GM12878 (cell line): ENCODE measurements around the gene RAC3. TPM values are rescaled to one million over a fixed set of nuclear protein-coding genes. Genes with fewer than 3 reads are reported as not detected.

Experiments used
- ATAC-seq: fragments of 200-7000 bp; cut with Tn5 transposase; 3 replicates; pipeline ENCODE4 v1.9.1; 2020; ENCODE audit warnings: mild to moderate bottlenecking, moderate library complexity
- BruUV-seq: library from RNA; stranded (reverse); fragments of 400-500 nt; replicated peaks from 2 replicates; lab custom pipeline; 2021; lab: Mats Ljungman, UMichigan
- CTCF ChIA-PET: fragments of 300-600 bp; sonication (Branson Sonifier 250); formaldehyde crosslinking; extraction: SDS; loops from one replicate; lab custom pipeline; 2021; ENCODE audit warnings: inconsistent platforms; lab: Yijun Ruan, JAX
- POLR2A ChIA-PET: fragments of 350-600 bp; formaldehyde crosslinking; extraction: SDS; loops from one replicate; lab custom pipeline; 2021; ENCODE audit warnings: inconsistent platforms; lab: Charles Lee
- RAD21 ChIA-PET: fragments of 300-600 bp; sonication (Branson Sonifier 250); formaldehyde crosslinking; loops from one replicate; lab custom pipeline; 2023; ENCODE audit warnings: antibody characterized with exemption; ENCODE audit not compliant: unreplicated experiment; lab: Charles Lee
- SMC1A ChIA-PET: fragments of 300-600 bp; sonication (Branson Sonifier 250); formaldehyde crosslinking; loops from one replicate; lab custom pipeline; 2023; ENCODE audit not compliant: unreplicated experiment, uncharacterized antibody; lab: Charles Lee
- DNase-seq: peaks from one replicate; pipeline ENCODE4 v3.0.0-alpha.2; 2011; ENCODE audit warnings: low read depth, low spot score
- FAIRE-seq: peaks from 3 replicates; lab custom pipeline; 2011; peaks lifted over from hg19 to GRCh38; lab: Jason Lieb, UNC
- H2AFZ ChIP-seq: 2 replicates; pipeline ENCODE4 v1.6.0; 2011; ENCODE audit warnings: low read depth, low read length, control low read depth; ENCODE audit not compliant: control insufficient read depth
- H3K27ac ChIP-seq: 2 replicates; pipeline ENCODE4 v1.5.1; 2011; ENCODE audit warnings: control low read depth; ENCODE audit not compliant: control insufficient read depth, insufficient read depth
- H3K27me3 ChIP-seq, 2 experiments: replicated peaks in 1 of 2; 2 replicates each; pipeline versions ENCODE4 v1.6.0 to v1.6.1; 2011; ENCODE audit warnings: low read length in 1 of 2; ENCODE audit not compliant: control insufficient read depth in 2 of 2, insufficient read depth in 2 of 2
- H3K36me3 ChIP-seq, 2 experiments: 2 replicates each; pipeline ENCODE4 v1.5.1; 2011; ENCODE audit warnings: low read length in 1 of 2; ENCODE audit not compliant: control insufficient read depth in 2 of 2, insufficient read depth in 2 of 2
- H3K4me1 ChIP-seq: 2 replicates; pipeline ENCODE4 v1.6.1; 2011; ENCODE audit warnings: mild to moderate bottlenecking, low read length, moderate library complexity, mixed read lengths; ENCODE audit not compliant: control insufficient read depth, insufficient read depth
- H3K4me2 ChIP-seq: 2 replicates; pipeline ENCODE4 v1.6.0; 2011; ENCODE audit warnings: control low read depth; ENCODE audit not compliant: control insufficient read depth, insufficient read depth
- H3K4me3 ChIP-seq: fragments of 200-600 bp; sonication (generic); 2 replicates; pipeline ENCODE4 v1.5.1; 2016
- H3K79me2 ChIP-seq: 2 replicates; pipeline ENCODE4 v1.6.0; 2011; ENCODE audit warnings: low read length; ENCODE audit not compliant: control insufficient read depth, insufficient read depth
- H3K9ac ChIP-seq: 2 replicates; pipeline ENCODE4 v1.8.0; 2011; ENCODE audit warnings: low read length, control low read depth, mixed read lengths; ENCODE audit not compliant: control insufficient read depth, insufficient read depth
- H3K9me3 ChIP-seq: replicated peaks from 3 replicates; pipeline ENCODE4 v1.5.1; 2011; ENCODE audit warnings: mild to moderate bottlenecking, low read length; ENCODE audit not compliant: control insufficient read depth, insufficient read depth
- H4K20me1 ChIP-seq: 2 replicates; pipeline ENCODE4 v1.6.0; 2011; ENCODE audit not compliant: control insufficient read depth, insufficient read depth
- BHLHE40 ChIP-seq, 2 experiments: fragments of 450-650 bp in 1 of 2; IDR thresholded peaks; 2 replicates each; pipeline ENCODE4 v1.6.1; 2011 to 2017; ENCODE audit warnings: low read depth in 2 of 2, borderline replicate concordance in 1 of 2, improper control_type of control experiment in 1 of 2, low read length in 1 of 2, mild to moderate bottlenecking in 1 of 2
- CHD2 ChIP-seq: IDR thresholded peaks from 2 replicates; pipeline ENCODE4 v1.6.1; 2011; ENCODE audit warnings: low read depth, low read length, improper control_type of control experiment, borderline replicate concordance
- HDAC6 ChIP-seq: fragments of 200-600 bp; sonication (generic); IDR thresholded peaks from one replicate; pipeline ENCODE4 v1.8.0; 2017; ENCODE audit warnings: antibody characterized with exemption; ENCODE audit not compliant: unreplicated experiment
- IKZF2 ChIP-seq, 2 experiments: fragments of 450-650 bp; IDR thresholded peaks; 2 replicates each; pipeline ENCODE4 v1.6.1; 2017; ENCODE audit warnings: mild to moderate bottlenecking in 2 of 2, moderate library complexity in 2 of 2
- KDM1A ChIP-seq: fragments of 200-600 bp; sonication (generic); IDR thresholded peaks from 2 replicates; pipeline ENCODE4 v1.6.1; 2016; ENCODE audit warnings: borderline replicate concordance
- MXI1 ChIP-seq: fragments of 150-350 bp; IDR thresholded peaks from 2 replicates; pipeline ENCODE4 v1.6.1; 2011; ENCODE audit warnings: low read depth, mild to moderate bottlenecking, inconsistent platforms, low read length, improper control_type of control experiment
- NR2C2 ChIP-seq: IDR thresholded peaks from 2 replicates; pipeline ENCODE4 v1.6.1; 2011; ENCODE audit warnings: borderline replicate concordance, low read depth; ENCODE audit not compliant: control insufficient read depth, insufficient read length
- POLR2A ChIP-seq: IDR thresholded peaks from 2 replicates; pipeline ENCODE4 v1.6.1; 2011; ENCODE audit warnings: low read depth, mild to moderate bottlenecking, low read length
- PRDM15 ChIP-seq: fragments of 450-650 bp; formaldehyde crosslinking; IDR thresholded peaks from 2 replicates; pipeline ENCODE4 v1.4.0; 2020; ENCODE audit warnings: mild to moderate bottlenecking, moderate library complexity
- RBBP5 ChIP-seq: fragments of 200-600 bp; sonication (generic); conservative IDR thresholded peaks from 2 replicates; pipeline ENCODE4 v1.6.1; 2016
- SMAD5 ChIP-seq: IDR thresholded peaks from 2 replicates; pipeline ENCODE4 v1.6.1; 2016; ENCODE audit warnings: antibody characterized with exemption, low read depth
- SPI1 ChIP-seq: IDR thresholded peaks from 2 replicates; pipeline ENCODE4 v1.6.1; 2011; ENCODE audit warnings: low read depth, mild to moderate bottlenecking, low read length, moderate library complexity, borderline replicate concordance; ENCODE audit not compliant: insufficient read depth
- STAT1 ChIP-seq: fragments of 450-650 bp; conservative IDR thresholded peaks from 2 replicates; pipeline ENCODE4 v1.6.1; 2014; ENCODE audit warnings: antibody characterized with exemption, mild to moderate bottlenecking
- TBL1XR1 ChIP-seq: IDR thresholded peaks from 2 replicates; pipeline ENCODE4 v1.6.1; 2012; ENCODE audit warnings: low read depth, low read length, improper control_type of control experiment
- TCF12 ChIP-seq: IDR thresholded peaks from 2 replicates; pipeline ENCODE4 v1.6.1; 2011; ENCODE audit warnings: low read depth, mild to moderate bottlenecking, low read length
- TCF3 ChIP-seq: IDR thresholded peaks from 2 replicates; pipeline ENCODE4 v1.6.1; 2012; ENCODE audit warnings: low read depth, mild to moderate bottlenecking, low read length, borderline replicate concordance; ENCODE audit not compliant: insufficient read depth
- TCF7 ChIP-seq: IDR thresholded peaks from 2 replicates; pipeline ENCODE4 v1.6.1; 2014; ENCODE audit warnings: antibody characterized with exemption, borderline replicate concordance
- ZBTB33 ChIP-seq: fragments of 450-650 bp; IDR thresholded peaks from 2 replicates; pipeline ENCODE4 v1.6.1; 2017; ENCODE audit warnings: mild to moderate bottlenecking
- ZNF217 ChIP-seq: fragments of 450-650 bp; IDR thresholded peaks from 2 replicates; pipeline ENCODE4 v1.6.1; 2017; ENCODE audit warnings: antibody characterized with exemption, mild to moderate bottlenecking
- ZNF384 ChIP-seq: IDR thresholded peaks from 2 replicates; pipeline ENCODE4 v1.6.1; 2012; ENCODE audit warnings: low read depth, mild to moderate bottlenecking, low read length, improper control_type of control experiment, borderline replicate concordance
- WGBS: methylation state at CpG from one replicate; pipeline ENCODE4 v1.1.6; 2016; ENCODE audit warnings: low lambda C conversion rate; ENCODE audit not compliant: insufficient replicate concordance, insufficient coverage; ENCODE audit errors: missing lambda C conversion rate; 5-methylcytosine and 5-hydroxymethylcytosine counted together
- in situ Hi-C: fragments of 300-500 bp; cut with MboI; formaldehyde crosslinking; loops from 9 replicates; pipeline ENCODE4 v1.14.3; 2018; ENCODE audit warnings: mixed read lengths
- intact Hi-C: fragments of 100-400 bp; cut with micrococcal nuclease; formaldehyde crosslinking; loops from one replicate; pipeline ENCODE4 v1.14.2; 2022; ENCODE audit not compliant: unreplicated experiment
- polyA plus RNA-seq, 11 experiments: library from polyadenylated mRNA; depleted of rRNA in 4 of 11; unstranded in 6 of 11; stranded (reverse) in 5 of 11; fragments of >200 nt; fragmentation: Nextera tagmentation in 4 of 11; fragmentation: Illumina TruSeq in 1 of 11; extraction: Ambion mirVana in 4 of 11; extraction: Trizol in 1 of 11; gene quantifications; 1 replicate in 1 of 11; 2 replicates in 10 of 11; pipeline versions ENCODE4 v1.2.1 to v1.2.3, GENCODE V29; 2011 to 2016; ENCODE audit warnings: inconsistent platforms in 2 of 11, missing spikeins in 2 of 11, low read depth in 1 of 11
- total RNA-seq, 4 experiments: library from RNA; depleted of rRNA in 3 of 4; stranded (reverse); fragments of >200 nt in 3 of 4; fragmentation: Illumina TruSeq in 1 of 4; extraction: Trizol in 1 of 4; gene quantifications; 2 replicates each; pipeline versions ENCODE4 v1.2.1 to v1.2.3, GENCODE V29; 2013 to 2021

RAC3 gene
- total and polyA plus RNA-seq, 10 of the 15 experiments (the other 5 are each of a cell fraction or from before 2014, with no cell fraction given): 0.11 to 32.9 (median 6.7) TPM

- TF ChIP-seq TCF3 (peak; percentile 50; the same call in 1 of the 2 replicates), CHD2 (no peak), KDM1A (no peak), HDAC6 (no peak), ZBTB33 (no peak), ZNF384 (no peak), TCF7 (no peak), TBL1XR1 (no peak), STAT1 (no peak), POLR2A (peak; percentile 38; the same call in 1 of the 2 replicates)
These were observed 15.9 kb downstream of the RAC3 start (continued) for GRCh38 chr17:82047379-82047778.

GRCh38 chr17:82047914-82048570, 16.6 kb downstream of the RAC3 start:
- Histone ChIP-seq H3K9ac (no peak overlapping the region), H3K9me3 (no peaks in the 10 kb centered on the region), H3K4me1 (peaks cover under 1% of the 10 kb centered on the region), H3K4me2 (no peak overlapping the region), H3K36me3 (no peaks in the 10 kb centered on the region), H3K79me2 (peaks cover 10% of the 10 kb centered on the region), H3K27me3 (no peaks in the 10 kb centered on the region), H2AFZ (no peak overlapping the region), H3K4me3 (no peak overlapping the region), H3K27ac (no peak overlapping the region), H4K20me1 (no peaks in the 10 kb centered on the region)
- in situ Hi-C loops: no loop called here
- POLR2A ChIA-PET: interaction anchor here (1.0 kb wide), 1 partner anchor 10 kb away, joined by 3 read pairs; the partner anchor contains the start of gene DCXR
- SMC1A ChIA-PET: no interaction called here
- WGBS: 91% methylated on average over 24 of the region's 25 CpGs
- intact Hi-C loops: no loop called here
- no TSS peak for BruUV-seq
- ATAC-seq: no peak
- RAD21 ChIA-PET: no interaction called here
- TF ChIP-seq MXI1 (no peak), RBBP5 (no peak), BHLHE40 (IDR thresholded peaks at IDR 0.05; ENCODE audit: borderline replicate concordance in 1 of 2, low read depth in 2 of 2, low read length in 1 of 2) (no peak), PRDM15 (no peak), TCF12 (no peak), SPI1 (no peak), ZNF217 (no peak), NR2C2 (no peak), SMAD5 (no peak), IKZF2 (IDR thresholded peaks at IDR 0.05) (no peak)
- no peak for FAIRE-seq
- DNase-seq: no peak
- CTCF ChIA-PET: no interaction called here
